ENCODE measurements around the gene RGS5.

RGS5 gene

DNA sequence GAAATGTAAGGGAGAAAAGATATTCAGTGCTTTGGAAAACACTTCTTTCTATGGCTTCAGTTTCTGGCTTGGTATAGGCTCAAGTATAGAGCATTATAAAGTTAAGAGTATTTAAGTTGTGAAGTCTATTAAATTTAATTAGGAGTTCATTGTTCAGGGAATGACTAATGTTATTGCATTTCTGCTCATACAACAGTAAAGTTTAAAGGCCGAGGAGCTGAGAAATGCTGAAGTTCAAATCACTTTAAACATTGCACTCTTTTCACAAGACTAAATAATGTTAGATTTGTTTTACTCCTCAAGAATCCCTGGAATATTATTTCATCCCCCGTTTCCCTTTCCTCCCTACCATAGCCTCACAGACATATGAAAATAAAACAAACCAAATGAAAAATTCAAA, 30.1 kb downstream of the RGS5 start:
- H3K27me3 ChIP-seq: no peaks in the 10 kb centered on the region
- H3K4me3 ChIP-seq (ENCODE audit: low read depth in 1 of 2, low read length in 1 of 2): no peak overlapping the region
- H3K4me1 ChIP-seq (ENCODE audit: control insufficient read depth in 1 of 2, insufficient read depth in 1 of 2, low read depth in 1 of 2, low read length in 1 of 2): no peaks in the 10 kb centered on the region
- H3K9me3 ChIP-seq: no peaks in the 10 kb centered on the region
- H3K27ac ChIP-seq: no peak overlapping the region
- H3K36me3 ChIP-seq: no peaks in the 10 kb centered on the region
- TF ChIP-seq, protein P1, sequence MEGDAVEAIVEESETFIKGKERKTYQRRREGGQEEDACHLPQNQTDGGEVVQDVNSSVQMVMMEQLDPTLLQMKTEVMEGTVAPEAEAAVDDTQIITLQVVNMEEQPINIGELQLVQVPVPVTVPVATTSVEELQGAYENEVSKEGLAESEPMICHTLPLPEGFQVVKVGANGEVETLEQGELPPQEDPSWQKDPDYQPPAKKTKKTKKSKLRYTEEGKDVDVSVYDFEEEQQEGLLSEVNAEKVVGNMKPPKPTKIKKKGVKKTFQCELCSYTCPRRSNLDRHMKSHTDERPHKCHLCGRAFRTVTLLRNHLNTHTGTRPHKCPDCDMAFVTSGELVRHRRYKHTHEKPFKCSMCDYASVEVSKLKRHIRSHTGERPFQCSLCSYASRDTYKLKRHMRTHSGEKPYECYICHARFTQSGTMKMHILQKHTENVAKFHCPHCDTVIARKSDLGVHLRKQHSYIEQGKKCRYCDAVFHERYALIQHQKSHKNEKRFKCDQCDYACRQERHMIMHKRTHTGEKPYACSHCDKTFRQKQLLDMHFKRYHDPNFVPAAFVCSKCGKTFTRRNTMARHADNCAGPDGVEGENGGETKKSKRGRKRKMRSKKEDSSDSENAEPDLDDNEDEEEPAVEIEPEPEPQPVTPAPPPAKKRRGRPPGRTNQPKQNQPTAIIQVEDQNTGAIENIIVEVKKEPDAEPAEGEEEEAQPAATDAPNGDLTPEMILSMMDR (IDR thresholded peaks at IDR 0.05): no peak

DNA sequence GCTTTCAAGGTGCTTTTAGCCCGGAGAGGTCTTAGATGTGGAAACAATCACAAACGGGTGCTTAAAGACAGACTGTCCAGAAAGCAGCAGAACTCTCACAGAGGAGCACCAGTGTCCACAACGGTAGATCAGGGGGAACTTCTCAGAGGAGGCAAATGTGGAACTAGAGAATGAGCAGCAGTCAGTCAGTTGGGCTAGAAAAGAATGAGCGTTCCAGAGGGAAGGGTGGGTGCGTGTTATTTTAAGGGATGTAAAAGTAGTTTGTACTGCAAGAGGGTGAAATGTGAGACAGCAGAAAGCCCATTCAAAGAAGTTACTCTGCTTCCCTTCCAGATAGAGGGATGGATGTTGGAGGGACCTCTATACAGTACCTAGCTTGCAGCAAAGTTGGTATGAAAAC, 30.9 kb downstream of the RGS5 start:
- Histone ChIP-seq H3K36me3 (no peaks in the 10 kb centered on the region), H3K27me3 (no peaks in the 10 kb centered on the region), H3K9me3 (no peaks in the 10 kb centered on the region), H3K4me3 (ENCODE audit: low read depth in 1 of 2, low read length in 1 of 2) (no peak overlapping the region), H3K4me1 (ENCODE audit: control insufficient read depth in 1 of 2, insufficient read depth in 1 of 2, low read depth in 1 of 2, low read length in 1 of 2) (no peaks in the 10 kb centered on the region), H3K27ac (no peak overlapping the region)
- TF ChIP-seq, protein P1 (IDR thresholded peaks at IDR 0.05): no peak

DNA sequence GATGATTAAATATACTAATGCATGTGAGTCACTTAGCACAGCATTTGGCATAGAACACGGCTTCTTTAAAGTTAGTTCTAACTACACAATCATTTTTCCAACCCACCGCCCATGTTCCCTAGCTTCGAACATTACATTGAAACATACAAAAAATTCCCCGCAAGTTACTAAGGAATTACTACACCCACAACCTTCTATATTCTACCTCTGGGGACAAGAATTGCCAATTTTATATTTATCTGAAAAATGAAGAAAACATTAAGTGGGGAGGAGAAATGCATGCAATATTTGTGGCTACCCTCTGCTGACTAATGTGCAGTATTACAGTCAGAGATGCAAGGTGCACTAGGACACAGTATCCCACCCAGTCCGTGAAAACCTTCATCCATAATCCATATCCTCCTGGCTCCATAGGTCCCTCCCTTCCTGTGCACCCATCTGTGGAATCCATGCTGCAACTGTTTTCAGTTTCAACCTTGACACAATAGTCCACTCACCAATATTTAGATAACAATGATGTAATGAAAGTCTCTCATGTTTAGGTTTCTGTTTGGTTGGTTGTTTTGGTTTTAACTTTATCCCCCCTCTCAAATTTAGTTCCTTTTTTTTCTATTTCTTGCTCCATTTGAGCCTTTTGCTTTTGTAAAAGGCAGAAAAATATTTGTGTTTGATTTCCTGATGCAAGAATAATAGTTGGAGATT, 31.6 kb downstream of the RGS5 start:
- Histone ChIP-seq H3K4me1 (ENCODE audit: control insufficient read depth in 1 of 2, insufficient read depth in 1 of 2, low read depth in 1 of 2, low read length in 1 of 2) (no peaks in the 10 kb centered on the region), H3K27ac (no peak overlapping the region), H3K9me3 (no peaks in the 10 kb centered on the region), H3K27me3 (no peaks in the 10 kb centered on the region), H3K36me3 (no peaks in the 10 kb centered on the region), H3K4me3 (ENCODE audit: low read depth in 1 of 2, low read length in 1 of 2) (no peak overlapping the region)
- TF ChIP-seq, protein P1 (IDR thresholded peaks at IDR 0.05): no peak

DNA sequence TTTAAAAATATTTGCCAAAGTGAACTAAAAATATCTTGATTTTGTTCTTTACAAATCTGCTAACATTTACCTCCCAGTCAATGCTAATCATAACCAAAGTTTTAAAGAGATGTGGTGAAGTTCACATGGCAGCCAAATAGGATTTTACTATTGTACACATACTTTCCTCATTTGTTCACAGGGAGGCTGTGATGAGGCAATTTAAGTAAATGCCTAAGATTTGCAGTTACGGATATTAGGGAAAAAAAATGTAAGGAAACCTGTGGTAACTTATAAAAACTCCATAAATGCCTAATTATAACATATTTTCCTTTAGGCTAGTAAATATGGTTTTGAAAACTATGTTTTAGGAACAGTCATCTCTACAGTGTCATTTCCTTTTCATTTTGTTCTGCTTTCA, 32.4 kb downstream of the RGS5 start:
- TF ChIP-seq, protein P1 (IDR thresholded peaks at IDR 0.05): no peak
- H3K27me3 ChIP-seq: no peaks in the 10 kb centered on the region
- H3K4me3 ChIP-seq (ENCODE audit: low read depth in 1 of 2, low read length in 1 of 2): no peak overlapping the region
- H3K9me3 ChIP-seq: no peaks in the 10 kb centered on the region
- no peak overlapping the region for H3K27ac ChIP-seq
- H3K36me3 ChIP-seq: no peaks in the 10 kb centered on the region
- no peaks in the 10 kb centered on the region for H3K4me1 ChIP-seq (ENCODE audit: control insufficient read depth in 1 of 2, insufficient read depth in 1 of 2, low read depth in 1 of 2, low read length in 1 of 2)

DNA sequence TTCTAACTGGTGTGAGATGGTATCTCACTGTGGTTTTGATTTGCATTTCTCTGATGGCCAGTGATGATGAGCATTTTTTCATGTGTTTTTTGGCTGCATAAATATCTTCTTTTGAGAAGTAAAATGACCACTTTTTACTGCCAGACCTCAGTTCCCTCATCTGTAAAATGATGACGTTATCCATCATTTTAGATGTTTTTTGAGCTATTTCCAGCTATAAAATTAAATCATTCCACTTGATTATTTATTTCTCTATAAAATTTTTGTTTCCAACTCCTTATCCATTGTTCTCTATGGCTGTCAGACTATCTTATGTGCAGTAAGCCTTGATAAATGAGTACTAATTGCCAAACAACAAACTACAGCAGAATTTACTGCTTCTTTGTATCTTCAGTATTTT, 33.2 kb downstream of the RGS5 start:
- H3K4me3 ChIP-seq (ENCODE audit: low read depth in 1 of 2, low read length in 1 of 2): no peak overlapping the region
- H3K4me1 ChIP-seq (ENCODE audit: control insufficient read depth in 1 of 2, insufficient read depth in 1 of 2, low read depth in 1 of 2, low read length in 1 of 2): no peaks in the 10 kb centered on the region
- no peak overlapping the region for H3K27ac ChIP-seq
- no peaks in the 10 kb centered on the region for H3K27me3 ChIP-seq
- H3K9me3 ChIP-seq: no peaks in the 10 kb centered on the region
- TF ChIP-seq, protein P1 (IDR thresholded peaks at IDR 0.05): no peak
- H3K36me3 ChIP-seq: no peaks in the 10 kb centered on the region
